NB4 (cell line): ENCODE measurements around the gene GPATCH2L.

ENCODE experiments used
- CTCF ChIP-seq: IDR thresholded peaks from one replicate; pipeline ENCODE4 v1.5.1; 2012; ENCODE audit warnings: low read depth, low read length
- MAX ChIP-seq: IDR thresholded peaks from 2 replicates; pipeline ENCODE4 v1.6.1; 2011; ENCODE audit warnings: low read depth, low read length
- MYC ChIP-seq: IDR thresholded peaks from 2 replicates; pipeline ENCODE4 v1.6.1; 2011; ENCODE audit warnings: low read depth, low read length
- POLR2A ChIP-seq: IDR thresholded peaks from 2 replicates; pipeline ENCODE4 v1.6.1; 2011; ENCODE audit warnings: mild to moderate bottlenecking; ENCODE audit not compliant: insufficient read length; ENCODE audit errors: extremely low read depth

DNA sequence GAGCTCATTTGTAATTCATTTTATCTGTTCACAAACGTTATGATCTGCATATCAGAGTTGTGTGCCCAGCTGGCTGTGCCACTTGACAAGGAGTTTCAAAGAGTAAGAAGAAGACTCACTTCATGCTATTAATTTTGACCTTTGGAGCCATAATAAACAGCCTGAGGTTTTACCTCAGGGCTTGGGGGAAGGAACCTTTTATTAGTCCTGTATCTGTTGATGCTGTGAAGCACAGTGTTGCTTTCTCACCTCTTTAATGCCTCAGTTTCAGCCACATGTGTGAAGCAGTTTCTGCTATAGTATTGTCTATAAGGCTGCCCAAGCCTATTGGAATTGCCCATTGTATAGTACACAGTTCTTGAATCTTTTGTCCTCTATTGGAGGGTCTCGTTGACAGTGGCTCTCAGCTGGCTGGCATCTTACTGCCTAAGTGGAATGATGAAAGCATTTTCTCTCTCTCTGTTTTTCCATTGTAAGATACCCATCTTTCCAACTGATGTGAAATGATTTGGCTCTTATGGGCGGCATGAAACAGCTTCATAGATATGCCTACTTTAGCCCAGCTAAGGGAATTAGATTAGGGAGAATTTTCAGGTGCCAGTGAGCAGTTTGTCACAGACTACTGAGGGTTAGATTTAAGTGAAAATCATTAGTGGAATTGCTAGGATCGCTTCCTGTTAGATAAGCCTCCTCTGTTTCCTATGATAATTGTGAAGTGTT, 34.7 kb downstream of the GPATCH2L start:
- TF ChIP-seq CTCF (no peak), POLR2A (no peak), MYC (no peak), MAX (no peak)
